Measurements from ENCODE around the gene KIRREL1.

Gene KIRREL1

DNA sequence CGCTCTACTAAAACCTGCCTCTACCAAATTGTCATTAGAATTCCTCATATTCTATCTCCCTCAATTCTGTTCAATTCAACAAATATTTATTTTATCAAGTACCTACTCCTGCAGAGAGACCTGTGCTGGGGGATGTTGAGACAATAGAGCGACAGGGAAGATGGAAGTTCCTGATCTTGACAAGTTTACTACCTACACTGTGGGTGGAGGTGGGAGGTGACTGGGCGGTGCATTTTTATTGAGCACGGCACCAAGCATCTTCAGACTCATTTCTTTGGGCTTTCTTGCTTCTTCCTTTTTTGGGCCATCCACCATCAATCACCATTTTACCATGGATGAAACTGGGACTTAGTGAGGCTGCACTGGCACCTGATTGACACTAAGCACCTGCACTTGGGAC lies 61.3 kb downstream of the KIRREL1 start:
- TF ChIP-seq, protein P1, sequence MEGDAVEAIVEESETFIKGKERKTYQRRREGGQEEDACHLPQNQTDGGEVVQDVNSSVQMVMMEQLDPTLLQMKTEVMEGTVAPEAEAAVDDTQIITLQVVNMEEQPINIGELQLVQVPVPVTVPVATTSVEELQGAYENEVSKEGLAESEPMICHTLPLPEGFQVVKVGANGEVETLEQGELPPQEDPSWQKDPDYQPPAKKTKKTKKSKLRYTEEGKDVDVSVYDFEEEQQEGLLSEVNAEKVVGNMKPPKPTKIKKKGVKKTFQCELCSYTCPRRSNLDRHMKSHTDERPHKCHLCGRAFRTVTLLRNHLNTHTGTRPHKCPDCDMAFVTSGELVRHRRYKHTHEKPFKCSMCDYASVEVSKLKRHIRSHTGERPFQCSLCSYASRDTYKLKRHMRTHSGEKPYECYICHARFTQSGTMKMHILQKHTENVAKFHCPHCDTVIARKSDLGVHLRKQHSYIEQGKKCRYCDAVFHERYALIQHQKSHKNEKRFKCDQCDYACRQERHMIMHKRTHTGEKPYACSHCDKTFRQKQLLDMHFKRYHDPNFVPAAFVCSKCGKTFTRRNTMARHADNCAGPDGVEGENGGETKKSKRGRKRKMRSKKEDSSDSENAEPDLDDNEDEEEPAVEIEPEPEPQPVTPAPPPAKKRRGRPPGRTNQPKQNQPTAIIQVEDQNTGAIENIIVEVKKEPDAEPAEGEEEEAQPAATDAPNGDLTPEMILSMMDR (IDR thresholded peaks at IDR 0.05): no peak
- intact Hi-C loops (cut with DNase I; ENCODE audit: low total_unique reads): no loop called here
- peaks cover 5 to 60% (median 33%) of the 10 kb centered on the region in 4 donors for H3K4me1 ChIP-seq
- H3K4me3 ChIP-seq: no peak overlapping the region
- no peak overlapping the region for H3K27ac ChIP-seq
- no peak for DNase-seq
- no peaks in the 10 kb centered on the region for H3K27me3 ChIP-seq
- H3K9me3 ChIP-seq: no peaks in the 10 kb centered on the region
- H3K36me3 ChIP-seq: peaks cover 0 to 10% (median 8%) of the 10 kb centered on the region in 3 donors

DNA sequence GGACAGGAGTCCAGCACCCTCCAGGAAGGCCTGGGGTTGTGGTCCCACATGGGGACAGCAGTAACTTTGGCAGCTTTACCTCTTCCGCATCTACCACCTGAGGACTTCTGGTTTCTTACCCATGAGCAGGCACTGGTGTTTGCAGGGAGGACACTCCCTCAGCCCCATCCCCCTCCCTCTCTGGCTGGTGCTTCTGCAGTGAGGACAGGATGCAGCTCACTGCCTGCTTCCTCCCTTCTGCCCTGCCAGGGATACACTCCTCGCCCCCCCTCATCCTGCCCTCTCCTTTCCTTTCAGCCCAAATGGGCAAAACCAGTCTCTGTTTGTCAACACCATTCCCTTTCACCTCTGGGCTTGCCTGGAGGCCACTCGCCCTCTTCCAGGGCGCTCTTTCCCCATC lies 62.4 kb downstream of the KIRREL1 start:
- H3K4me3 ChIP-seq: no peak overlapping the region
- H3K9me3 ChIP-seq: no peaks in the 10 kb centered on the region
- DNase-seq: no peak
- peaks cover 5 to 65% (median 39%) of the 10 kb centered on the region in 4 donors for H3K4me1 ChIP-seq
- TF ChIP-seq, protein P1 (IDR thresholded peaks at IDR 0.05): no peak
- intact Hi-C loops (cut with DNase I; ENCODE audit: low total_unique reads): no loop called here
- no peak overlapping the region for H3K27ac ChIP-seq
- H3K27me3 ChIP-seq: no peaks in the 10 kb centered on the region
- H3K36me3 ChIP-seq: peaks cover 0 to 8% (median 8%) of the 10 kb centered on the region in 3 donors

DNA sequence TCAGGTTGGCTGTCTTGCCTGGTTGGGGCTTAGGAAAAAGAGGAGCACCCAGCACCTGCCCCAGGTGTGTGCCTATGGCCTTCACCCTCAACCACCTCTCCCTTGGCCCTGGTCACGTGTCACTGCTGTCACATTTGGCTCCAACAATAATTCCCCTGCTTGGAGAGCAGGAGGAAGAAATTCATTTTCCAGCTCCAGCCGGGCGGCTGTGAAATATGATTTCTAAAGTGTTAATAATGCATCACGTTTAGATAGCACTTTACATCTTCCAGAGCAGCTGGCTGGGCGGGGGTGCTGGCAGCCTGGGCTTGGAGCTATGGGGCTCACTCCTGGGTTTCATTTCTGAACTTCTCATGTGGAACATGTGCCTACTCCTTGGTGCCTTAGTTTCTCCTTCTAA lies 63.1 kb downstream of the KIRREL1 start:
- TF ChIP-seq, protein P1 (IDR thresholded peaks at IDR 0.05): no peak
- H3K4me1 ChIP-seq: peaks cover 5 to 71% (median 43%) of the 10 kb centered on the region in 4 donors
- no peak overlapping the region for H3K4me3 ChIP-seq
- intact Hi-C loops (cut with DNase I; ENCODE audit: low total_unique reads): no loop called here
- no peaks in the 10 kb centered on the region for H3K9me3 ChIP-seq
- no peaks in the 10 kb centered on the region for H3K27me3 ChIP-seq
- no peak overlapping the region for H3K27ac ChIP-seq
- peaks cover 0 to 8% (median 6%) of the 10 kb centered on the region in 3 donors for H3K36me3 ChIP-seq
- no peak for DNase-seq

DNA sequence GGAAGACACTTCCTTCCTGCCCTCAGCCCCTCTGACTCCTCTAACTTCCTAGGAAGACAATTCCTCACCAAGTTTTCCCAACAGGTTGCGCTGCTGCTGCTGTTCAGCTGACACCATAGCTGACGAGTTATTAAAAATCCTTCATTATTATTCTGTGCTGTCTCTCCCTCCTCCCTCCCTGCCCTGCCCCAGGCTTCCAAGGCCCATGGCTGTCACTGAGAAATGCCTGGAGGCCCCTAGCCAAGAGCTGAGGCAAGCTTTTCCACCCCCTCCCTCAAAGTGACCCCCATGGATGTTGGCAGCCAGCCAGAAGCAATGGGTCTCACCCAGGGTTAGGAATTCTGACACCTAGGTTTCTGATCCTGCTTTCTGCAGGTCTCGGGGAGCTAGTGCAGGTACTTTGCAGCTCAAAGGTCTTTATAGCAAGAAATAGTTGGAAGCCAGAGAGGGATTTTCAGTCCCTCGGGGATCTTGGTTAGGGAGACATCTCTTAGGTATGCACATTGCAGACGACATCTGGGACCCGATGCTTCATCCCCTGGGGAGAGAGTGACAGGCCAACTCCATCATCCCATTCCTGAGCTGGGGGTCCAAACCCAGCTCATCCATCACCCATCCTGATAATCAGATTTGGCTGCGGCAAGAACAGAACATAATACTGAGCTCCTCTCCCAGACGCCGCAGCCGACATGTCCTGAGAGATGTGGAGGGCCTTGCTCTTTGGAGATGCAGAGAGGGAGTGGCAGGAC lies 65.0 kb downstream of the KIRREL1 start:
- Histone ChIP-seq H3K4me3 (no peak overlapping the region), H3K36me3 (peaks cover 0 to 11% (median 6%) of the 10 kb centered on the region in 3 donors), H3K4me1 (peaks cover 5 to 82% (median 45%) of the 10 kb centered on the region in 4 donors), H3K27me3 (no peaks in the 10 kb centered on the region), H3K27ac (no peak overlapping the region), H3K9me3 (no peaks in the 10 kb centered on the region)
- no peak for DNase-seq
- intact Hi-C loops (cut with DNase I; ENCODE audit: low total_unique reads): no loop called here
- TF ChIP-seq, protein P1 (IDR thresholded peaks at IDR 0.05): no peak

DNA sequence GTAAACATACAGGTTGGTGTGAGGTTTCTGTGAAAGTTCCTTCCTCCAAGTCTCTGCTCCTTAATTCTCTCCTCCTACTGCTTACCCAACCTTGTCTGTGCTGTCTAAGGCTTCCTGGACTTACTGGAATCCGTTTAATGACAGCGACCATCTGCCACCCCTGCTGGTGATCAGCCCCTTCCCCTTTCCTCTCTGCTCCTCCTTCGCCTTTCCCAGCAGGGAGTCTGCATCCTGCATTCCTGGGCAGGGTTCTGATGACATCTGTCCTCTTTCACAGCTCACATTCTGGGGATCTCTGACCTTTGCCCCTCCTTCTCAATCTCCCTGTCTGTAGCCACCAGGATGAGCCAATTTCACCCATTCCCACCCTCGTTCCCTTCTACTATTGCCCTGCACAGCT lies 66.5 kb downstream of the KIRREL1 start:
- Histone ChIP-seq H3K27me3 (no peaks in the 10 kb centered on the region), H3K9me3 (no peaks in the 10 kb centered on the region), H3K4me1 (peaks cover 5 to 82% (median 41%) of the 10 kb centered on the region in 4 donors), H3K27ac (no peak overlapping the region), H3K4me3 (no peak overlapping the region), H3K36me3 (peaks cover 0 to 6% (median 6%) of the 10 kb centered on the region in 3 donors)
- DNase-seq: no peak
- intact Hi-C loops (cut with DNase I; ENCODE audit: low total_unique reads): no loop called here
- TF ChIP-seq, protein P1 (IDR thresholded peaks at IDR 0.05): no peak
